Measurements from ENCODE around the gene APCDD1.
"Not testable (repeated sequence)": the region's sequence is repeated elsewhere in the genome, so short reads cannot be mapped to it uniquely, and the experiment has no call there.

Gene APCDD1

GRCh38 chr18:10497206-10497749 lies 42.8 kb downstream of the APCDD1 start:
- DNase-seq: no peak

DNA sequence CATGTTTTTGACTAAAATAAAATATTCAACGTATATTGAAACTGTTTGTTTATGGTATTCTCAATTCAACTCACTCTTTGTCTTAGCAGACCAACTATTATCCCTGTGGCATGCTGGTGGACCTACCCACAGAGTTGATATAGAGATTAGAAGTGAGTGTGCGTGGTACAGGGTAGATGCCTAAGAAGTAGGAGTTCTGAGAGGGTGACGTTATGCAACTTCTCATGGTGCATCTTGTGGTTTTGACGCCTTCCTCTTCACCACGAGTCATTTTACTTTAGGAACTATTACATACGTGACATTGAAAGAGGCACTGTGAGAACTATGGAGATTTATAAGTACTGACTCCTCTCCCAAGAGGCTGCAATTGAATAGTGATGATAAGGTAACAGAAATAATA lies 44.8 kb downstream of the APCDD1 start:
- no peak for DNase-seq

DNA sequence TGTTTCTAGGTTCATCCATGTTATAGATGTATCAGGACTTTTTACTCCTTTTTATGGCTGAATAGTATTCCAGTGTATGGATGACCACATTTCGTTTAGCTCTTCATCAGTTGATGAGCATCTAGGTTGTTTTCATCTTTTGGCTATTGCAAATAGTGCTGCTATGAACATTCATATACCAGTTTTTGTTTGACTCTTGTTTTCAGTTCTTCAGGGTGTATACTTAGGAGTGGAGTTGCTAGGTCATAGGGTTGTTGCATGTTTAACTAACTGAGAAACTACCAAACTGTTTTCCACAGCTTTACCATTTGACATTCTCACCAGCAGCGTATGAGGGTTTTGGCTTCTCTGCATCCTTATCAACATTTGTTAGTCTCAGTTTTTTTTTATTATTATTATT lies 45.6 kb downstream of the APCDD1 start:
- DNase-seq: no peak

GRCh38 chr18:10504723-10505122 lies 50.3 kb downstream of the APCDD1 start:
- no peak for DNase-seq

DNA sequence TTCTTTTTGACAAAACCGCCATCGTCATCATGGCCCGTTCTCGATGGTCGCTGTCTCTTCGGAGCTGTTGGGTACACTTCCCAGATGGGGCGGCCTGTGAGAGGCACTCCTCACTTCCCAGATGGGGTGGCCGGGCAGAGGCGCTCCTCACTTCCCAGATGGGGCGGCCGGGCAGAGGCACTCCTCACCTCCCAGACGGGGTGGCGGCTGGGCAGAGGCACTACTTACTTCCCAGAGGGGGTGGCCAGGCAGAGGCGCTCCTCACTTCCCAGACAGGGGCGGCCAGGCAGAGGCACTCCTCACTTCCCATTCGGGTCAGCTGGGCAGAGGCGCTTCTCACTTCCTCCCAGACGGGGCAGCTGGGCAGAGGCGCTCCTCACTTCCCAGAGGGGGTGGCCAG lies 51.5 kb downstream of the APCDD1 start:
- not testable (repeated sequence) for DNase-seq

- no peak for DNase-seq
Observed at GRCh38 chr18:10508591-10508990, 54.2 kb downstream of the APCDD1 start.

DNA sequence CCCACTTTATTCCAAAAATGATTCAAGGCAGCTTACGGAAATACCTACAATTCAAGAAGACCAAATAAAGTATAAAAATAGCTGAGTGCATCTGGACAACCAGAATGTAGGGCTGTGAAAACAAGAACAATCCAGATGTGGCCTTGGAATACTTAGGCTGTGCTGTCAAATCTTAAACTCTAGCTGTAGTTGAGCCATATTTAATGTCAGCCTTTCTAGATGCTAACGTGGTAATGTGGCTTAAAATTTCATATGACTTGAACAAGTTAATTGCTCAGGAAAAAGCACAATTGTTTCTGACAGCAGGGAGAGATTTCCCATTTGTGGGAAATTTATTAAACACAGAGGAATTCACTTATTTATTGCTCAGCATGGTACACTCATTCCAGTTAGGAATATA lies 56.8 kb downstream of the APCDD1 start:
- no peak for DNase-seq

DNA sequence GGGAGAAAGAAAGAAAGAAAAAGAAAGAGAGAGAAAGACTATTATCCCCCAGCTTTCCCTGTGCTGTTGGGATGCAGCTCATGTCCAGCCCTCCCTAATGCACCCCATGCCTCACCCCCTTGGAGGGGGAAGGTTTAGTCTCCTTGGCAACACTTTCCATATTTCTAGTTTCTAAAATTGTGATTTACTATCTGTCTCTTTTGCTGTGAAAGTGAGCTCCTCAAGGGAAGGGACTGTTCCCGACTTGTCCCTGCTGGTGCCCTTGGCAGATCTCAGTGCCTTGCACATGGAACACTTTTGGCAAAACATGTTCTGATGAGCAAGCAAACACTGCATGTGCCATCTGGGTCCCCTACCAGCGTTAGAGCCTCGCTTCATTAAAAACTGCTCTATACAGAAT lies 59.6 kb downstream of the APCDD1 start:
- no peak for DNase-seq

- no peak for DNase-seq
Observed at GRCh38 chr18:10514601-10515000, 60.2 kb downstream of the APCDD1 start.

- DNase-seq: no peak
Observed at GRCh38 chr18:10515456-10515855, 61.0 kb downstream of the APCDD1 start.

- DNase-seq: no peak
Observed at GRCh38 chr18:10516078-10516477, 61.6 kb downstream of the APCDD1 start.

GRCh38 chr18:10518595-10519255 lies 64.3 kb downstream of the APCDD1 start:
- no peak for DNase-seq

GRCh38 chr18:10519366-10519765 lies 64.9 kb downstream of the APCDD1 start:
- no peak for DNase-seq

DNA sequence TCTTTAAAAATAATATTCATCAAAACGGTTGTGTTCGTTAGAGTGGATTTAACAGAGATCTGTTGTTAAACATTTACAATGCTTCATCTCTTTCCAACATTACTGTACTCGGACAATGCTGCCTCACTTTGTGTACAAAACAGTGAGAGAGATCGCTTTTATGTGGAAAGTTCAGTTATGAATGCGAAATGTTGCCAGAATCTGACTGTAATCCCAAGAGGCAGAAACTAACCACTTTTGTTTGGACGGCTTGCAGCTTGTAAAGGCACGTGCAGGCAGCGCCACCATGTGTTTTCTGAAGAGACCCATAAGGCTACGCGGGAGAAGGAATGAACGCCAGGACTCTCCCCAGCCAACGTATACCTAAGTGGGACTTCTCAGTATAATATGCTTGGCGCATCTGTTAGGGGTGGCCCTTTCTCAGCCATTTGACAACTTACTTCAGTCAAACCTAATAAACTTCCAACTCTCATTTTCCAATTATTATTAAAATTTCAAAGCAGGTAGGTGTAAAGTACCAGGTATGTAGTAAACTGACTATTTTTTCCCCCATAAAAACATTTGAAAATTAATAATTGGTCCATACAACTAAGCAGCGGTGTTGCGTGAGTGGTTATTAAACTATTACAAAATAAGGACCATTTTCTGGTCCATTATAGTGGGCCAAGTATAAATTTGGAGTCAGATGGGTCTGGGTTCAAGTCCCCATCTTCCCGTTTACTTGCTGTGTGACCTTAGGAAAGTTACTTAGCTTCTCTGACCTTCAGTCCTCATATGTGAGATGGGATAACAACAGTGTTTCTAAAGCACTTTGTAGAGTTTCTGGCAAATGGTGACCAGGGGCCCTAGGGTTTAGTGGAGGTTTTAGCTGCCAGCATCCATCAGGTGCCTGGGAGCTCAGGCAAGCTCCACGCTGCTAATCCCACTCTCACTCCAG lies 65.8 kb downstream of the APCDD1 start:
- peak; percentile 48 for DNase-seq

GRCh38 chr18:10521566-10521965 lies 67.1 kb downstream of the APCDD1 start:
- DNase-seq: no peak

DNA sequence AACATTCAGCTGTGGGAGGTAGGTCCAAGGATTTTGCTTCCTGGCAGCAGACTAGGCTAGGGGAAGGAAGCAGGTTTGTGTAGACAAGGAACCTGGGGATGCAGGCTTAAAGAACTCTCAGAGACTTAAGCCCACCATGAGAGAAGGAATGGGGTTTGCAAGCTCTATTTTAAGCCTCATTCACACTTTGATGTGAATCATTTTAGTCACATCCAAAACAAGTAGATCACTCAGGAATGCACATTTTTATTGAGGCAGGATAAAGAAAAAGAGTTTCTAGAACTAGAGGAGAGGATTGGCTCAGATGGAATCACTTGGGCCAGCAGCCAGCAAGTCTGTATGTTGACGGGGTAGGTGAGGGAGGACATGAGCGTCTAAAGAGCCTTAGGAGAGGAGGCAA lies 68.1 kb downstream of the APCDD1 start:
- no peak for DNase-seq

DNA sequence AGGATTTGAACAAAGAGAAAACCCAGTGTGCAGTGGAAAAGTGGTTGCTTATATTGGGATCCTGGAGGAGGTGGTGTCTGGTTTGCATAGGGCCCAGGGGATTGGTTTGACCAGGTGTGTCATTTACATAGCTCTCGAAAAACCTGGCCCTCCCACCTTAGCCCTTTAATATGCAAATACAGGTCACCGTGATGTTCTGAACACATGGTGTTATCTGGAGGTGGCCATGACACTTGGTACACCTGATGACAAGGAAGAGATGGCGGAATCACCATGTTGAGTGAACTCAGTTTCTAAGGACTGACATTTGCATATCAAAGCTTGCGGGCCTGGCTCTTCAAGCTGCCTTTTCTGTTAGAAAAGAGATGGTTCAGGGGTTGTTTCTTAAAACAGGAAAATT lies 69.1 kb downstream of the APCDD1 start:
- DNase-seq: no peak

- no peak for DNase-seq
Observed at GRCh38 chr18:10524507-10525370, 70.3 kb downstream of the APCDD1 start.

DNA sequence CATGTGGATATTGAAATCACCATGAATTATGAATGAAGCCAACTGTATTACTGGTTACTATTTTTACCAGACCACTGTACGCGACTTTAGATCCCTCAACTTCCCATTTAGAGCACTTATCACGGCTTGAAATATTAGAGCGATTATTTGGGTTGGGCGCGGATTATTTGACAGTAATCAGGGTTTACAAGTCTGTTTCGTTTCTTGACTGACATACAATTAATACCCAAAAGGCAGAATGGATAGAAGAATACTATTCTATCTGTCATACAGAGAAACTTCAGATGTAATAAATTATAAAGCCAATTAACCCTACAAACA lies 70.9 kb downstream of the APCDD1 start:
- DNase-seq: no peak

DNA sequence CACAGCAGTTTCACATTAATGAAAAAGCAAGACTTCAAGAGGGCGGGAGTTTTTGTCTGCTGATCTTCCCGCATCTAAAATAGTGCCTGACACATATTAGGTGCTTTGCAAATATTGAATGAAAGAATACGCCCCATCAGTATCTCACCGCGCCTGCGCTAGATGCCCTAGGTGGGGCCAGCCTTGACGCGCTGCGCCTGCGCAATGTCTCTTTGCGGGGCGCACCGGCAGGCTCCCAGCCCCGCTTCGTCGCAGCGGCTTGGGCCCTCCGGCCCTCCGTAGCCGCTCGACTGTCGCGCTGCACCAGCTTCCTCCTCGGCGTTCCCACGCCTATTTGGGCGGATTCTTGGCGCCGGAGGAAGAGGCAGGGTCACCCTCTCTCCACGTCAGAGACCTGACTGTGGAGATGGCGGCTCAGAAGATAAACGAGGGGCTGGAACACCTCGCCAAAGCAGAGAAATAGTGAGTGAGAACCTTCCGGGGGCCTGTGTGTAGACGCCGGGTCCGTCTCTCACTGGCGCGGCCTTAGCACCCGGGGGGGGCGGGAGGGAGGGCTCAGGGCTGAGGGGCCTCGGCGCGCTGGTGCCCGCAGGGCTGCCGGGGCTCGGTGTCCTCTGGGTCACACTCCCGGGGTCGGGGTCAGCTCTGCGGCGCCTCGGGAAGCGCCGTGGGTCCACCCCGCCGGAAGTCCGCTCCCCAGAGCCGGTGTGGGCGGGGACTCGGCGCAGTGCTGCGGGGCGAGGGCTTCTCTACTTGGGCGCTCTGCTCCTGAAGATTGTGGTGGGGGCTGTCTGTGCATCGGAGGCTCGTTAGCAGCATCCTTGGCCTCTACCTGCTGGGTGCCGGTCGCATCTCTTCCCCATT lies 71.5 kb downstream of the APCDD1 start, which contains the start of gene NAPG:
TSS of gene NAPG (plus strand) at position 331 of the 864 bp plus-strand sequence. CDS start at position 407, 76 bp downstream.
- DNase-seq: peak; percentile 88

GRCh38 chr18:10526561-10526949 lies 72.1 kb downstream of the APCDD1 start:
- DNase-seq: no peak

- DNase-seq: no peak
Observed at GRCh38 chr18:10528439-10528838, 74.0 kb downstream of the APCDD1 start.

All from stimulated activated CD4-positive, alpha-beta T cell treated with anti-CD3 and anti-CD28 coated beads, Interleukin-12 subunit alpha, Interleukin-12 subunit beta, amount 100 ng/mL, for 4 hours (primary cell).